Common myeloid progenitor, CD34-positive (primary cell): ENCODE data around the gene FKBP15.
"Not testable (repeated sequence)": the region's sequence is repeated elsewhere in the genome, so short reads cannot be mapped to it uniquely, and the experiment has no call there.

Experiments
- CTCF ChIA-PET: fragments of 350-600 bp; sonication (Branson Sonifier 250); formaldehyde crosslinking; loops from one replicate; lab custom pipeline; 2021; ENCODE audit warnings: antibody characterized with exemption; lab: Charles Lee
- POLR2A ChIA-PET: fragments of 350-600 bp; sonication (Branson Sonifier 250); formaldehyde crosslinking; loops from one replicate; lab custom pipeline; 2021; ENCODE audit warnings: antibody characterized with exemption; lab: Charles Lee
- DNase-seq, 3 donors: peaks; one replicate each; pipeline versions ENCODE4 v3.0.0 to v3.0.0-alpha.2; 2013
- H3K27ac ChIP-seq, 2 experiments: 1 replicate in 1 of 2; 2 replicates in 1 of 2; pipeline ENCODE4 v1.7.0; 2013; ENCODE audit warnings: inconsistent platforms in 2 of 2, low read length in 2 of 2, mild to moderate bottlenecking in 2 of 2, low read depth in 1 of 2, moderate library complexity in 1 of 2; ENCODE audit not compliant: severe bottlenecking in 2 of 2, insufficient read depth in 1 of 2, poor library complexity in 1 of 2
- H3K27me3 ChIP-seq, 5 experiments: replicated peaks in 2 of 5; 1 replicate in 3 of 5; 2 replicates in 2 of 5; pipeline versions ENCODE4 v1.6.1 to v1.7.0; 2013; ENCODE audit warnings: low read length in 4 of 5, mild to moderate bottlenecking in 2 of 5, moderate library complexity in 2 of 5, inconsistent platforms in 1 of 5; ENCODE audit not compliant: insufficient read depth in 5 of 5, control insufficient read depth in 4 of 5
- H3K36me3 ChIP-seq, 4 experiments: 1 replicate in 2 of 4; 2 replicates in 2 of 4; pipeline versions ENCODE4 v1.6.1 to v1.7.0; 2013; ENCODE audit warnings: low read length in 3 of 4, control low read depth in 1 of 4, mild to moderate bottlenecking in 1 of 4; ENCODE audit not compliant: control insufficient read depth in 4 of 4, insufficient read depth in 4 of 4
- H3K4me1 ChIP-seq, 4 experiments: 1 replicate in 3 of 4; 2 replicates in 1 of 4; pipeline versions ENCODE4 v1.6.1 to v1.7.1; 2013; ENCODE audit warnings: low read length in 3 of 4, mild to moderate bottlenecking in 3 of 4, control low read depth in 1 of 4, inconsistent platforms in 1 of 4, moderate library complexity in 1 of 4; ENCODE audit not compliant: control insufficient read depth in 4 of 4, insufficient read depth in 4 of 4; ENCODE audit errors: control extremely low read depth in 1 of 4
- H3K4me3 ChIP-seq, 7 experiments: 1 replicate in 4 of 7; 2 replicates in 3 of 7; pipeline versions ENCODE4 v1.5.1 to v1.7.0; 2013; ENCODE audit warnings: mild to moderate bottlenecking in 7 of 7, low read length in 6 of 7, moderate library complexity in 6 of 7, inconsistent platforms in 2 of 7, low read depth in 2 of 7, control low read depth in 1 of 7; ENCODE audit not compliant: insufficient read depth in 4 of 7, control insufficient read depth in 1 of 7; ENCODE audit errors: extremely low read depth in 1 of 7
- H3K9me3 ChIP-seq, 5 experiments: 1 replicate in 4 of 5; 2 replicates in 1 of 5; pipeline versions ENCODE4 v1.6.1 to v1.7.1; 2013; ENCODE audit warnings: low read length in 4 of 5, mild to moderate bottlenecking in 2 of 5, inconsistent platforms in 1 of 5, low read depth in 1 of 5, moderate library complexity in 1 of 5; ENCODE audit not compliant: control insufficient read depth in 4 of 5, insufficient read depth in 2 of 5; ENCODE audit errors: control extremely low read depth in 1 of 5
- WGBS: methylation state at CpG from one replicate; pipeline ENCODE4 v1.1.5; 2013; ENCODE audit not compliant: insufficient coverage; 5-methylcytosine and 5-hydroxymethylcytosine counted together

Gene FKBP15

DNA sequence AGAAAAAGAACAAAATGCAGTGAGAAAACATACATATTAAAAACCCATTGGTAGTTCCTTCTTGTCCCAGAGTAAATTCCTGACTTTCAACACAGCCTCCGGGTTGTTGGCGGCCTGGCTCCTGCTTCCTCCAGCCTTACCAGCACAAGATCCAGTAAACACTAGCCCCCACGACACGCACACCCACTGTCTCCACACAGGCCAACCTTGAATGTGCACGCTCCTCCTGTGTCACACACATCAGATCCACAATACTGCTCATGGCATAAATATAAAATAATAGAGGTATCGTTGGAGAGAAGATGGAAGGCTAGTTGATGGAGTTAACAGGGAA lies 72.7 kb downstream of the FKBP15 start:
- POLR2A ChIA-PET, result no interaction called here
- Histone ChIP-seq H3K27ac (no peak overlapping the region), H3K9me3 (no peaks in the 10 kb centered on the region), H3K4me1 (peaks cover 0 to 20% (median 14%) of the 10 kb centered on the region in 4 experiments), H3K4me3 (no peak overlapping the region), H3K36me3 (no peaks in the 10 kb centered on the region), H3K27me3 (peaks cover 0 to 11% (median 7%) of the 10 kb centered on the region in 5 experiments)
- CTCF ChIA-PET, result no interaction called here
- no CpG with 5 or more reads among the region's 6 CpGs for WGBS
- DNase-seq, result no peak

DNA sequence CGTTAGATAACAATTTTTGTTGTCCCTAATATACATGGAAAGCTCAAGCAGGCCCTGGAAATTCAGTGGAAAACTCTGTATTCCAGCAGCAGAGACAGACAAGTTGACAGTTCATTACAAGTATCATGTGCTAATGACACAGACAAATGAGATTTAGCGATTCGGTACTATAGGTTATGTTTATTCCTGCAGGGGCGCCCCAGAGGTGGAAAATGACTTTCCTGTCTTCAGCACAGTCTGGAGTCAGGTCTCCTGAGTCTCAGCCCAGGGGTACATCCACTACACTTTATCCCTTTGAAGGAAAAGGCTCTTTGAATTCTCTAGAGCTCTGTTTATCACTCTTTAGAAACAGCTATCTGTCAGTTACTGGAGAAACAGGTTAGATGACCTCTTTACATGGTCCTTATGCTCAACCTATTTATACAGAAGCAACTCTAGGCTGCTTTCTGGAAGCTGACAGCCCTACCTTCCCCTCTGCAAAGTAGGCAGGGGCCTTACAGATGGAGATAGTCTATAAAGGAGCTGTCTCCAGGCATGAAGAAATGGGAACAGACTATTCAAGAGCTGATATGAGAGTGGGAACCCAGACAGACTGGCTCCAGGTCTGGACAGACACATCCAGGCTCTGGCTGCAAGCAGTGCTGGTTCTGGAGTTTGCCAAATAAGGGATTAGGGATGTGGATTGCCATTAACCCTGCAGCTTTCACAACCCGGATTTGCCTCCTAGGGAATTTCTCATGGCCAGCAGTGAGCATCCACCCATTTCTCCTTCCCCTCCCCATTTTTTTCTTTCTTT lies 77.4 kb downstream of the FKBP15 start:
- no peak overlapping the region for H3K27ac ChIP-seq
- H3K27me3 ChIP-seq, result peaks cover 0 to 11% (median 7%) of the 10 kb centered on the region in 5 experiments
- no peaks in the 10 kb centered on the region for H3K4me1 ChIP-seq
- no peaks in the 10 kb centered on the region for H3K36me3 ChIP-seq
- ChIA-PET CTCF (no interaction called here), POLR2A (no interaction called here)
- peaks cover 0 to 19% (median 9%) of the 10 kb centered on the region in 5 experiments for H3K9me3 ChIP-seq
- WGBS, result 100% methylated on average over 4 of the region's 5 CpGs
- no peak for DNase-seq
- H3K4me3 ChIP-seq, result no peak overlapping the region

- 97% methylated on average over 8 of the region's 9 CpGs for WGBS
- H3K9me3 ChIP-seq, result peaks cover 0 to 19% (median 9%) of the 10 kb centered on the region in 5 experiments
- DNase-seq, H3K36me3 ChIP-seq, CTCF ChIA-PET, H3K4me3 ChIP-seq, H3K27ac ChIP-seq, H3K4me1 ChIP-seq, POLR2A ChIA-PET: not testable (repeated sequence)
- H3K27me3 ChIP-seq, result peaks cover 0 to 12% (median 7%) of the 10 kb centered on the region in 5 experiments
Observed at GRCh38 chr9:113140896-113141295, 80.2 kb downstream of the FKBP15 start.

- Histone ChIP-seq H3K9me3 (peaks cover 0 to 19% (median 9%) of the 10 kb centered on the region in 5 experiments), H3K4me1 (no peaks in the 10 kb centered on the region), H3K27ac (no peak overlapping the region), H3K27me3 (peaks cover 0 to 8% (median 5%) of the 10 kb centered on the region in 5 experiments), H3K36me3 (no peaks in the 10 kb centered on the region), H3K4me3 (no peak overlapping the region)
- ChIA-PET CTCF (interaction anchor here (1.2 kb wide), 1 partner anchor 449 kb away, joined by 4 read pairs; no protein-coding TSS in a partner anchor), POLR2A (no interaction called here)
- no peak for DNase-seq
- WGBS, result 100% methylated on average over 3 of the region's 5 CpGs
Observed at GRCh38 chr9:113139953-113140352, 81.1 kb downstream of the FKBP15 start.

DNA sequence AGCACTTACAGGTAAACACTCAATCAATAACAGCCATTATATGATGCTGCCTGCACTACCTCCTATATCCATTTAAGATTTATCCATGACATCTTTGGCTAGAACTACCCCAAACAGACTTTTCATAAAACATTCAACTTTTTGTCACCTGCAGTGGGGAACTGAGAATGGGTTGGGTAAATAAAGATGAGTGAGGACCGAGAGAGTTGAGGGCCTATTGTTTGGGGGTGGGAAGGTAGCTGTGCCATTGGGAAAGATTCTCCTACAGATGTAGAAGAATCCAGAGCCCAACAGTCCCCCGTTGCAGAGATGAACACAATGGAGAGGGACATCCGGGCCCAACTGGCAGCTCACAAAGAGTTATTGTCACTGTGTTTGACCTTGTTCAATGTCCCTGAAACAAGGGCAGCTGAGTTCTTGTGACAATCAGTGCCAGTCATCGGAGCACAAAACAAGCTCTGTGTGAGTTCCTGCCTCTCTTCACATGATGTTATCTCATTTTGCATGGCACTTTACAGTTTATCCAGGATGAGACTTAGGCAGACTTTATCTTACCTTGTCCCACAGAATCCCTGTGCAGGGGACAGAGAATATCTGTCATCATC lies 81.8 kb downstream of the FKBP15 start:
- Histone ChIP-seq H3K9me3 (peaks cover 0 to 19% (median 9%) of the 10 kb centered on the region in 5 experiments), H3K27me3 (peaks cover 0 to 6% (median 3%) of the 10 kb centered on the region in 5 experiments), H3K4me3 (no peak overlapping the region), H3K27ac (no peak overlapping the region), H3K36me3 (no peaks in the 10 kb centered on the region), H3K4me1 (no peaks in the 10 kb centered on the region)
- ChIA-PET POLR2A (no interaction called here), CTCF (interaction anchor here (1.2 kb wide), 1 partner anchor 449 kb away, joined by 4 read pairs; no protein-coding TSS in a partner anchor)
- WGBS, result 94% methylated on average over 4 of the region's 4 CpGs
- DNase-seq, result no peak

DNA sequence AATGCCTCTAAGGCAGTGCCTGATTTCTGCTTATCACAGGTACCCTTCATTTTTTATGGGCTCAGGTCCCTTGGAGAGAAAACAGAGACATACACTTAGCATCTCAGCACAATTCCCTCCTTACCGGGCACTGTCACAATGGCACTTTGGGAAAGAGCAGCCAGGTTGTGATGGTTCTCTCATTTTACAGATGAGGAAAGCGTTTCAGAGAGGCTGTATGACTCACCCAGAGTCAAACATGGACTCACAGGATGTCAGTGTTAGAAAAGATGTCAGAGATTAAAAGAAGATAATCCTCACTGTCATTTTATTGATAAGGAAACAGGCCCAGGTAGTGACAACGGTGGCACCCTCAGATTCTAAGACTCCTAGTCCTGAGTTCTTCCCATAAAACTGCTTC lies 82.3 kb downstream of the FKBP15 start:
- H3K36me3 ChIP-seq, result no peaks in the 10 kb centered on the region
- ChIA-PET CTCF (interaction anchor here (1.2 kb wide), 1 partner anchor 450 kb away, joined by 4 read pairs; no protein-coding TSS in a partner anchor), POLR2A (no interaction called here)
- no peak overlapping the region for H3K27ac ChIP-seq
- no peaks in the 10 kb centered on the region for H3K4me1 ChIP-seq
- no peak overlapping the region for H3K4me3 ChIP-seq
- H3K9me3 ChIP-seq, result peaks cover 0 to 19% (median 9%) of the 10 kb centered on the region in 5 experiments
- WGBS, result 66% methylated on average over 3 of the region's 3 CpGs
- no peak for DNase-seq
- peaks cover 0 to 6% (median under 1%) of the 10 kb centered on the region in 5 experiments for H3K27me3 ChIP-seq
